K562 (cell line): ENCODE results near the gene PLCG2. TPM values are rescaled to one million over a fixed set of nuclear protein-coding genes. Genes with fewer than 3 reads are reported as not detected.

Experiments
- CHD7 ChIP-seq: fragments of 200-600 bp; sonication (generic); IDR thresholded peaks from one replicate; pipeline ENCODE4 v1.6.1; 2012; ENCODE audit warnings: mild to moderate bottlenecking, low read depth, low read length, inconsistent platforms
- NBN ChIP-seq: fragments of 450-650 bp; IDR thresholded peaks from 2 replicates; pipeline ENCODE4 v1.6.1; 2016; ENCODE audit warnings: low read depth, mild to moderate bottlenecking
- NCOA2 ChIP-seq, 2 experiments: fragments of 450-650 bp; IDR thresholded peaks; 2 replicates each; pipeline ENCODE4 v1.6.1; 2018; ENCODE audit warnings: mild to moderate bottlenecking in 2 of 2, moderate library complexity in 1 of 2; ENCODE audit not compliant: partially characterized antibody in 2 of 2
- PHF21A ChIP-seq: fragments of 450-650 bp; IDR thresholded peaks from 2 replicates; pipeline ENCODE4 v1.6.1; 2017; ENCODE audit warnings: low read depth, borderline replicate concordance
- SNAPC5 ChIP-seq: fragments of 250-450 bp; sonication (Bioruptor Pico); IDR thresholded peaks from 2 replicates; pipeline ENCODE4 v1.8.0; 2021; ENCODE audit warnings: moderate library complexity, mild to moderate bottlenecking, inconsistent platforms
- polyA plus RNA-seq, 8 experiments: library from polyadenylated mRNA; depleted of rRNA in 4 of 8; stranded (reverse) in 5 of 8; unstranded in 3 of 8; fragments of >200 nt; fragmentation: Nextera tagmentation in 2 of 8; fragmentation: Illumina TruSeq in 1 of 8; extraction: Ambion mirVana in 2 of 8; extraction: Trizol in 1 of 8; gene quantifications; 2 replicates each; pipeline versions ENCODE4 v1.2.1 to v1.2.3, GENCODE V29; 2011 to 2014; ENCODE audit warnings: inconsistent platforms in 1 of 8, missing spikeins in 1 of 8
- total RNA-seq, 7 experiments: library from RNA; depleted of rRNA in 6 of 7; stranded (reverse); fragments of >200 nt in 6 of 7; fragmentation: Illumina TruSeq in 2 of 7; extraction: Trizol in 2 of 7; gene quantifications; 2 replicates each; pipeline versions ENCODE4 v1.2.1 to v1.2.3, GENCODE V29; 2011 to 2021; ENCODE audit warnings: low replicate concordance in 1 of 7

Gene PLCG2
- total and polyA plus RNA-seq, 9 of the 15 experiments (the other 6 are each of a cell fraction or from before 2014, with no cell fraction given) = 0.94 to 7.1 (median 3.1) TPM

GRCh38 chr16:81900456-81900855 lies 121.4 kb downstream of the PLCG2 start (continued):
- TF ChIP-seq CHD7 = no peak
- TF ChIP-seq NCOA2 (IDR thresholded peaks at IDR 0.05; ENCODE audit: partially characterized antibody in 2 of 2) = no peak
- no peak for TF ChIP-seq PHF21A
- TF ChIP-seq SNAPC5 = no peak
- TF ChIP-seq NBN = no peak
